Neural cell (in vitro differentiated cells): ENCODE data around the gene PKN2. TPM values are rescaled to one million over a fixed set of nuclear protein-coding genes. Genes with fewer than 3 reads are reported as not detected.

Source experiments
- H2AFZ ChIP-seq: fragments of 200-600, 300-800 bp; sonication (generic), shearing (Covaris generic); 2 replicates; pipeline ENCODE4 v1.6.0; 2014; ENCODE audit warnings: low read depth, mild to moderate bottlenecking, antibody characterized with exemption, low read length, moderate library complexity
- H3F3A ChIP-seq: fragments of 200-600 bp; shearing (Covaris generic); 2 replicates; pipeline ENCODE4 v1.6.1; 2016; ENCODE audit warnings: mild to moderate bottlenecking, moderate library complexity, mixed read lengths, antibody characterized with exemption, low read length; ENCODE audit not compliant: insufficient read depth, poor library complexity, severe bottlenecking
- H3K27ac ChIP-seq: fragments of 200-600, 300-800 bp; sonication (generic), shearing (Covaris generic); 2 replicates; pipeline ENCODE4 v1.5.1; 2014; ENCODE audit warnings: mild to moderate bottlenecking, low read length, moderate library complexity
- H3K27me3 ChIP-seq: fragments of 300-800, 200-600 bp; sonication (generic), shearing (Covaris generic); 2 replicates; pipeline ENCODE4 v1.6.0; 2014; ENCODE audit warnings: mild to moderate bottlenecking, low read depth, low read length, moderate library complexity; ENCODE audit not compliant: insufficient read depth
- H3K36me3 ChIP-seq: fragments of 300-800, 200-600 bp; sonication (generic), shearing (Covaris generic); 2 replicates; pipeline ENCODE4 v1.5.1; 2014; ENCODE audit warnings: mild to moderate bottlenecking, antibody characterized with exemption, low read length, moderate library complexity; ENCODE audit not compliant: insufficient read depth
- H3K4me2 ChIP-seq: fragments of 300-800, 200-600 bp; sonication (generic), shearing (Covaris generic); 2 replicates; pipeline ENCODE4 v1.6.0; 2014; ENCODE audit warnings: mild to moderate bottlenecking, low read length
- H3K4me3 ChIP-seq: fragments of 300-800, 200-600 bp; sonication (generic), shearing (Covaris generic); 2 replicates; pipeline ENCODE4 v1.5.1; 2014; ENCODE audit warnings: mild to moderate bottlenecking, low read length, moderate library complexity
- H3K79me2 ChIP-seq: fragments of 200-600 bp; shearing (Covaris generic); replicated peaks from 2 replicates; pipeline ENCODE4 v1.6.0; 2014; ENCODE audit warnings: mild to moderate bottlenecking, low read length, moderate library complexity; ENCODE audit not compliant: insufficient read depth
- H3K9ac ChIP-seq: fragments of 300-800, 200-600 bp; sonication (generic), shearing (Covaris generic); 2 replicates; pipeline ENCODE4 v1.6.1; 2016; ENCODE audit warnings: mild to moderate bottlenecking, low read length, mixed read lengths
- H3K9me2 ChIP-seq: fragments of 200-600 bp; shearing (Covaris generic); 2 replicates; pipeline ENCODE4 v1.6.1; 2016; ENCODE audit warnings: mild to moderate bottlenecking, low read length, mixed read lengths; ENCODE audit not compliant: insufficient read depth
- H3K9me3 ChIP-seq: fragments of 200-600, 300-800 bp; sonication (generic), shearing (Covaris generic); 2 replicates; pipeline ENCODE4 v1.6.1; 2016; ENCODE audit warnings: mild to moderate bottlenecking, mixed run types, low read length, moderate library complexity, mixed read lengths
- H4K20me1 ChIP-seq: fragments of 200-600 bp; shearing (Covaris generic); 2 replicates; pipeline ENCODE4 v1.6.1; 2016; ENCODE audit warnings: mild to moderate bottlenecking, mixed run types; ENCODE audit not compliant: insufficient read depth
- CTCF ChIP-seq: fragments of 450-650 bp; IDR thresholded peaks from 2 replicates; pipeline ENCODE4 v1.5.1; 2014; ENCODE audit warnings: antibody characterized with exemption, mild to moderate bottlenecking, moderate library complexity; ENCODE audit not compliant: poor library complexity, severe bottlenecking
- EP300 ChIP-seq: fragments of 450-650 bp; conservative IDR thresholded peaks from 2 replicates; pipeline ENCODE4 v1.6.1; 2014; ENCODE audit warnings: antibody characterized with exemption, mild to moderate bottlenecking, moderate library complexity; ENCODE audit not compliant: poor library complexity, severe bottlenecking
- EZH2 ChIP-seq: fragments of 200-600, 300-800 bp; shearing (Covaris generic), sonication (generic); IDR thresholded peaks from 2 replicates; pipeline ENCODE4 v1.6.1; 2014; ENCODE audit warnings: antibody characterized with exemption, low read length, borderline replicate concordance, mild to moderate bottlenecking; ENCODE audit not compliant: insufficient read depth, poor library complexity, severe bottlenecking
- MXI1 ChIP-seq: fragments of 450-650 bp; conservative IDR thresholded peaks from 2 replicates; pipeline ENCODE4 v1.6.1; 2014; ENCODE audit warnings: antibody characterized with exemption, mild to moderate bottlenecking; ENCODE audit not compliant: poor library complexity, severe bottlenecking
- POLR2AphosphoS5 ChIP-seq: IDR thresholded peaks from 2 replicates; pipeline ENCODE4 v1.6.1; 2012
- RAD21 ChIP-seq: fragments of 450-650 bp; conservative IDR thresholded peaks from 2 replicates; pipeline ENCODE4 v1.6.1; 2014; ENCODE audit warnings: antibody characterized with exemption, mild to moderate bottlenecking, moderate library complexity
- REST ChIP-seq: IDR thresholded peaks from 2 replicates; pipeline ENCODE4 v1.6.1; 2012; ENCODE audit warnings: borderline replicate concordance
- SMC3 ChIP-seq: fragments of 450-650 bp; conservative IDR thresholded peaks from 2 replicates; pipeline ENCODE4 v1.6.1; 2014; ENCODE audit warnings: antibody characterized with exemption, mild to moderate bottlenecking, moderate library complexity; ENCODE audit not compliant: poor library complexity
- TAF1 ChIP-seq: IDR thresholded peaks from 2 replicates; pipeline ENCODE4 v1.6.1; 2012; ENCODE audit warnings: low read depth
- polyA plus RNA-seq: library from polyadenylated mRNA; depleted of rRNA; stranded (reverse); fragments of >200 nt; gene quantifications from 2 replicates; pipeline ENCODE4 v1.2.3, GENCODE V29; 2014

The PKN2 gene
- polyA plus RNA-seq, 1 donor from 2014 or later, result 38.4 TPM

GRCh38 chr1:88698140-88698539 is 14.1 kb downstream of the PKN2 start:
- H3K9ac ChIP-seq, result no peak overlapping the region
- H3K27me3 ChIP-seq, result no peaks in the 10 kb centered on the region
- no peak overlapping the region for H3K27ac ChIP-seq
- H3F3A ChIP-seq, result no peaks in the 10 kb centered on the region
- no peaks in the 10 kb centered on the region for H3K36me3 ChIP-seq
- no peak overlapping the region for H3K4me2 ChIP-seq
- peaks cover 68% of the 10 kb centered on the region for H3K79me2 ChIP-seq
- no peak overlapping the region for H3K4me3 ChIP-seq
- H3K9me2 ChIP-seq, result no peaks in the 10 kb centered on the region
- H4K20me1 ChIP-seq, result no peaks in the 10 kb centered on the region
- H2AFZ ChIP-seq, result no peak overlapping the region
- no peaks in the 10 kb centered on the region for H3K9me3 ChIP-seq
- TF ChIP-seq CTCF (no peak), REST (no peak), TAF1 (no peak), POLR2AphosphoS5 (no peak), EP300 (no peak), SMC3 (no peak), EZH2 (no peak), MXI1 (no peak), RAD21 (no peak)

DNA sequence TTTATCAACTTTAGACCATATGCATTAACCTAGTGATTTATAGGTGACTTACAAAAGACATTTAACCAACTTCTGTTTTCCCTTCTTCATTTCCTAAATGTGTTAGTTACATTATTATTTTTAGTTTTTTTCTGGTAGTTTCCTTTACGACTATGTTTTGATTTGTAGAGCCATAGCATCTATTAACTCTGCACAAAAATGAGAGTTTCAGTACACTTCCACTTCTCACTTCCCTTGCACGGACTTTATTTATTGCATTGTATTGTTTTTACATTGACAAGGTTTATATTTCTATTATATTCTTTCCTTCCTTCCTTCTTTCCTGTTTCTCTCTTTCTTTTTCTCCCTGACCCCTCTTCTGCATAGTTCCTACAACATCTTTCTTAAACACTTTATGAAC is 14.7 kb downstream of the PKN2 start:
- Histone ChIP-seq H3K36me3 (no peaks in the 10 kb centered on the region), H3K79me2 (peaks cover 65% of the 10 kb centered on the region), H3K4me3 (no peak overlapping the region), H2AFZ (no peak overlapping the region), H3K9me2 (no peaks in the 10 kb centered on the region), H3K27ac (no peak overlapping the region), H3K4me2 (no peak overlapping the region), H3K27me3 (no peaks in the 10 kb centered on the region), H3K9me3 (no peaks in the 10 kb centered on the region), H3F3A (no peaks in the 10 kb centered on the region), H4K20me1 (no peaks in the 10 kb centered on the region), H3K9ac (no peak overlapping the region)
- no peak for TF ChIP-seq POLR2AphosphoS5
- TF ChIP-seq CTCF, result no peak
- TF ChIP-seq MXI1, result no peak
- TF ChIP-seq REST, result no peak
- no peak for TF ChIP-seq TAF1
- TF ChIP-seq SMC3, result no peak
- TF ChIP-seq EZH2, result no peak
- TF ChIP-seq EP300, result no peak
- TF ChIP-seq RAD21, result no peak
